NCI-H446 treated with DMSO at 0.1 percent for 48 hours (cell line): ENCODE measurements around the gene LRRC57.

Experiments
- DNase-seq: peaks from one replicate; lab custom pipeline; 2025; lab: John Stamatoyannopoulos, UW

Gene LRRC57

DNA sequence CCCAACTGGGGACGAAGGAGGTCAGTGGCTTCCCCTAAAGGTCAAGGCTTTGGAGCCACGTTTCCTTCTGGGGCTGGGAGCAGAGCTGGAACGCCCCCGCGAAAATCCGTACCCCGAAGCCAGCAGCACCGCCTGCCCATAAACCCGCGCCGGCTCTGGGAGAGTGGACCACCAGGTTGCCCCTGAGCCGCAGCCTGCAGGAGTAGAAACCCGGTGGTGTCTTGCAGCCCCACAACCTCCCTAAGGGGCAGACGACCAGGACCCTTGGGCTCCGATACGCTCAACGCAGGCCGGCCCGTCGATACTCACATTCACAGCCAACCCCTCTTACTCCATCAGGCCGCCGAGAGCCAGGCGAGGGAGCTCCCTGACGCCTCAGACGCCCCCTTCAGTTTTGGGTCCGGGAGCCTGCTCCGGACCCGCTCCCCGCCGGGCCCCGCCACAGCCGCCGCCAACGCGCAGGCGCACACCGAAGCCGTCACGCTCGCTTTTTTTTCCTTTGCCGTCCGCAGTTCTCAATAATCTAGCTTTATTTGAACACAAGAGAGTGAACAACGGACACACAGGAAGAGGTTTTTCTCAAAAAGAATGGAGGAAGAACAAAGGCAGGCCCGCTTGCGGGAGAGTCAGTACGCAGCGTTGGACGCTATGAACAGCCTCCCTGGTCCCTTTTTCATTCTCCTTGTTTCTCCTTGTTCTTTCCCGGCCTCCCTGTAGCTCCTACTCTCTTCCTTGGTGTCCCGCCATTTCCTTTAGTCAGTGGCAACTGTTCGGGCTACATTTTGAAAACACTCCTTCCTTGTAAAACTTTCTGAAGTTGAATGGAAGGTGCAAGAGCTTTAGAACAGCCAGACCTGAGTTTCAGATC, 57.7 kb downstream of the LRRC57 start, which contains the start of gene ZNF106:
Gene ZNF106, minus strand, starts transcription at position 471 of the 868 bp plus-strand sequence. CDS start 18,852 bp downstream, outside the sequence.
- peak; percentile 81 for DNase-seq

DNA sequence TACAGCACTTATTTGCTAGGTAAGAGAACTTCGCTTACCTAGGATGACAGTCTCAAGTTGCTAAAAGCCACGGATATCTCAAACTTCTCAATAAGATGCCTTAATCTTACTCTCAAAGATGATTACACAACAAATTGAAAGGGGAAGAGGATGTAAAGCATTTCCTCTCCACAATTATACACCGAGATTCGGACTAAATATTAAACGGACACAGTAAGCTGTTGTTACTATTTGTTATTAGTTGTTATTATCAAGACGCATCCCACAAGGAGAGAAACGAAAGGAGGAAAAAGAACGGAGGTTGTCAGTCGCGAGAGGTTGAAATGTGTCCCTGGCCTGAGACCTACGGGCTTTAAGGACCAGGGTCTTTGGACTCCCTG, 58.3 kb downstream of the LRRC57 start:
- no peak for DNase-seq
